T47D (cell line): ENCODE measurements around the gene DHRS3.

Experiments
- DNase-seq, 2 experiments: peaks; one replicate each; pipeline versions ENCODE4 v3.0.0 to v3.0.0-alpha.2; 2011 to 2012; ENCODE audit warnings: low read depth in 1 of 2, low spot score in 1 of 2
- JUND ChIP-seq: IDR thresholded peaks from 2 replicates; pipeline ENCODE4 v1.6.1; 2012; ENCODE audit warnings: low read depth
- in situ Hi-C: cut with HindIII; loops from 2 replicates; pipeline ENCODE4 v1.10.0; 2016; ENCODE audit warnings: low sequenced_read_pairs, low pct_unique_long_range_greater_than_20kb

DHRS3 gene

DNA sequence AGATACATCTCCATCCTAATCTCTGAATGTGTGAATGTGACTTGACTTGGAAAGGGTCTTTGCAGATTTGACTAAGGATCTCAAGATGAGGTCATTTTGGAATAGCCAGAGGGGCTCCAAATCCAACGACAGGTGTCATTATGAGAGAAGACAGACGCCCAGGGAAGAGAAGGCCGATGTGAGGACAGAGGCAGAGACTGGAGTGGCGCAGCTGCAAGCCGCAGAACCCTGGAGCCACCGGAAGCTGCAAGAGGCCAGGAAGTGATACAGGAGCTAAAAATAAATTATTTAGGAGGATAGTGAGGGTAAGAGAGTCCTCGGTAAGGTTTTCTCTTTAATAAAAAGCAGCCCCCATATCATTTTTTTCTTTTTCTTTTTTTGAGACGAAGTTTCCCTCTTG, 16.1 kb upstream of the DHRS3 start:
- in situ Hi-C loops, result no loop called here
- no peak for TF ChIP-seq JUND
- DNase-seq, result no peak

GRCh38 chr1:12631571-12631970, 13.6 kb upstream of the DHRS3 start:
- in situ Hi-C loops, result no loop called here
- TF ChIP-seq JUND, result no peak
- DNase-seq, result no peak

- no peak for DNase-seq
- in situ Hi-C loops, result no loop called here
- TF ChIP-seq JUND, result no peak
These were observed 13.0 kb upstream of the DHRS3 start for GRCh38 chr1:12630946-12631530.

- DNase-seq, result no peak
- no peak for TF ChIP-seq JUND
- in situ Hi-C loops, result no loop called here
These were observed 12.2 kb upstream of the DHRS3 start for GRCh38 chr1:12629985-12630760.

DNA sequence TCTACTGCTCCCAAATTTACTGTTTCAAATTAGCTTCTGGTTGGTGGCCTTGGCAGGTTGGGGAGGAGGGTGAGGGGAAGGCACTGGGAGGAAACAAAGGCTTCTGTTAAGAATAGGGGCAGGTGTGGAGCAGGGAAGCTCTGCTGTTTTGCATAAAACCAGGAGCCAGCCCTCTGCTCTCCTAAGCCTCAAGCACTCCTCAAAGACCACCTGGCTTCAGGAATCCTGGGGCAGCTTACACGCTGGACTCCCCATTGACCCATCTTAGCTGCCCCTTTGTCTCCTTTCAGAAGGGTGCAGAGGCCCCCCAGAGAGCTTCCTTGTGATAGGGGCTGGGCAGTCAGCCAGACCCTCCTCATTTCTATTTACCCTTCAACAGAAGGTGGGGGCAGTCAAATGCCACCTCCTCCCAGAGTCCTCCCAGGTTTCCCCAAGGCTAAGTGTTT, 11.5 kb upstream of the DHRS3 start:
- in situ Hi-C loops, result no loop called here
- no peak for TF ChIP-seq JUND

GRCh38 chr1:12627296-12627695, 9.3 kb upstream of the DHRS3 start:
- no peak for TF ChIP-seq JUND
- in situ Hi-C loops, result no loop called here
- no peak for DNase-seq

More for the DNA sequence above, 11.5 kb upstream of the DHRS3 start:
- no peak for DNase-seq

GRCh38 chr1:12626888-12627287, 8.9 kb upstream of the DHRS3 start:
- no peak for TF ChIP-seq JUND
- in situ Hi-C loops, result no loop called here
- DNase-seq, result no peak

- no peak for TF ChIP-seq JUND
- in situ Hi-C loops, result no loop called here
- no peak for DNase-seq
These were observed 7.3 kb upstream of the DHRS3 start for GRCh38 chr1:12625276-12625675.

- in situ Hi-C loops, result no loop called here
- no peak for DNase-seq
- no peak for TF ChIP-seq JUND
These were observed 4.5 kb upstream of the DHRS3 start for GRCh38 chr1:12622506-12622905.

DNA sequence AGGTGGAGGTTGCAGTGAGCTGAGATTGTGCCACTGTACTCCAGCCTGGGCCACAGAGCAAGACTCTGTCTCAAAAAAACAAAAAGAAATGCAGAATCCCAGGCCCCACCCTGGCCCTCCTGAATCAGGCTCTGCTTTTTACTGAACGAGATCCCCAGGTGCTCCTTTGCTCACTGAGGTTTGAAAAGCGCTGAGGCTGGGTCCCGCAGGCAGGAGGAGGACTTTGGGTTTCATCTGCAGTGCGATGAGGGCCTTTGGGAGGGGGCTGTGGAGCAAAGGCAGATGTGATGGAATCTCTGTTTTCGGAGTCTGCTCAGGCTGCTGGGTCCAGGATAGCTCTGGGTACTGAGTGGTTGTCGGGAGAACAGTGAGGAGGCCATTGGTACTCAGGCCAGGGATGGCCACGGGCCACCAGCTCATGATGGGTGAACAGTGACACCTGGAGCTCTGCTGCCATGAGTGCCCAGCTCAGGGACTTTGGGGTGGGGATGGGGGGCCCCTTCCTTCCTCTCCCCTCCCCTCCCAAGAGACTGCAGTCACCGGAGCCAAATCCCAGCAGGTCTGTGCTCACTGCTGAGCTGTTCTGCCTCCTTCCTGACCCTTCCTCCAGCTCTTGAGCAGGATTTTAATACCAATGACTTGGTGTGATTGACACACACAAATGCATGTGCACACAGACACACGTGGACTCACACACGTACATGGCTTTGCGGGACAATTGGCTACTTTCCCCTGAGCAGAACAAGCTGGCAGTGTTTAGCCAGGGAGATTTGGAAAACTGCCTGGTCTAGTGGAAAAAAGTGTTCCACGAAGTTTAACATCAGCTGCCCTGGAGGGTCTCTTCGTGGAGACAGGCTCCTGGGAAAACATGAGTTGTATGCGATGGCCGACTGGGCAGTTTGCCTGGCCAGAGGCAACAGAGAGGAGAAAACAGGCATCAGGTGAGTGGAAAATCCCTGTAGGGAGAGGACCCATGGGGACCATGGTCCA, 3.6 kb upstream of the DHRS3 start:
- no peak for DNase-seq
- in situ Hi-C loops, result no loop called here
- no peak for TF ChIP-seq JUND

GRCh38 chr1:12620931-12621330, 2.9 kb upstream of the DHRS3 start:
- no peak for TF ChIP-seq JUND
- in situ Hi-C loops, result no loop called here
- DNase-seq, result no peak

DNA sequence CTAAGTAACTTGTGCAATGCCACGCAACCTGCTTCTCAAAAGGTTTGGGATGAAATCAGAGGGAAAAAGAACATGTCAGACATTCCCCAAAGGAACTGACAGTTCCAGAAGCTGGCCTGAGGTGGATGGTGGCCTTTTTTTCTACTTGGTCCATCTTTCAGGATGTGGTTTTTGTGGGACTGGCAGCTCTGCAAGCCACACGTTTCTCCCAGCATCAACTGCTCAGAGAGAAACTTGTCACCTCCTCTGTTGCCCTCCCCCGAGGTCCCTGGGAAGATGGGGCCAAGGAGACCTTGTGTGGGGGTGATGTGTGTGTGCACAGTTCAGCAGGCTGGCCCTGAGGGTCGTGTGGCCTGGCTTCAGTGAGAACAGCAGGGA, 2.5 kb upstream of the DHRS3 start:
- no peak for DNase-seq
- in situ Hi-C loops, result no loop called here
- TF ChIP-seq JUND, result no peak

DNA sequence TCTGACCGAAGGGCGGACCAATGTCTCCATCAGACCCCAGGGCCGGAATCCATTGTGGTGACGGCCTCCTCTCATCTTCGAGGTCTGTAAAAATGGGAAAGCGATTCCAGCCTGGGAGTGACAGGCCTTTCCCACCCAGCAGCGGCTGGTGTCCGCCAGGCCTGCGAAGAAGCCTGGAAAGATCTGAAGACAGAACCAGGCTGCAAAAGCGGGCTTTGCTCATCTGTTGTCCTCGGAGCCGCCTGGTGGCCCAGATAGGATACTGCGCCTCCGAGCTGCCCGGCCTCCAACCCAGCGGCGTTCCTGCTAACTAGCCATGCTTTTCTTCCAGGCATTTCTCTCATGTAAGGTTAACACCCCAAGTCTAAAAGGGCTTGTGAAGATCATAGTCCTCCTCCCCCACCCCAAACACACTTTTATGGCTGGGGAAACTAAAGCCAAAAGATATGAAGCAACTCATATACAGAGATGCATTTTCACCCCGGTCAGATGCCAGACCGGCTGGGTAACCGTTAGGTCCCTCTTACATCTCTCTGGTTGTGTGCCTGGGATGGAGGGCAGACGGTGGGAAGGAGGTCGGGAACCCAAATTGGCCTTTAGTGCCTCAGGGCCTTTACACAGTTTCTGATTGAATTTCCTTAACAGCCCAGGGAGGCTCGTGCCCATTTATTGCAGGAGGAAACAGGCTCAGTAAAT, 1.9 kb upstream of the DHRS3 start:
- peak; percentile 25 to 83 for DNase-seq
- no peak for TF ChIP-seq JUND
- in situ Hi-C loops, result no loop called here
